Naive thymus-derived CD8-positive, alpha-beta T cell (primary cell): ENCODE measurements around the gene GNAQ. TPM values are rescaled to one million over a fixed set of nuclear protein-coding genes. Genes with fewer than 3 reads are reported as not detected.

Source experiments
- ATAC-seq, 2 donors: fragments of 150-1000 bp; cut with Tn5 transposase in 1 of 2; sonication (Bioruptor Pico), chemical (Tn5 transposase) in 1 of 2; 1 replicate in 1 of 2; 2 replicates in 1 of 2; pipeline ENCODE4 v1.10.0; 2021; ENCODE audit warnings: mild to moderate bottlenecking in 2 of 2, moderate library complexity in 2 of 2
- POLR2A ChIA-PET: fragments of 350-600 bp; sonication (Branson Sonifier 250); formaldehyde crosslinking; loops from one replicate; lab custom pipeline; 2021; ENCODE audit warnings: antibody characterized with exemption; lab: Charles Lee
- DNase-seq, 10 donors: peaks; one replicate each; pipeline versions ENCODE4 v3.0.0 to v3.0.0-alpha.2; 2020 to 2022
- H3K27ac Mint-ChIP-seq, 10 donors: one replicate each; pipeline ENCODE4 v1.8.0; 2020 to 2022; ENCODE audit warnings: mild to moderate bottlenecking in 10 of 10, mixed read lengths in 10 of 10, moderate library complexity in 4 of 10, inconsistent platforms in 1 of 10
- H3K27me3 Mint-ChIP-seq, 5 donors: one replicate each; pipeline ENCODE4 v1.8.0; 2021 to 2022; ENCODE audit warnings: mixed read lengths in 5 of 5
- H3K36me3 Mint-ChIP-seq, 3 donors: one replicate each; pipeline ENCODE4 v1.8.0; 2020 to 2022; ENCODE audit warnings: mixed read lengths in 3 of 3, mild to moderate bottlenecking in 2 of 3, inconsistent platforms in 1 of 3
- H3K4me1 Mint-ChIP-seq, 4 donors: one replicate each; pipeline ENCODE4 v1.8.0; 2021 to 2022; ENCODE audit warnings: mixed read lengths in 4 of 4
- H3K4me3 Mint-ChIP-seq, 10 donors: one replicate each; pipeline ENCODE4 v1.8.0; 2020 to 2022; ENCODE audit warnings: mild to moderate bottlenecking in 10 of 10, mixed read lengths in 10 of 10, moderate library complexity in 6 of 10, inconsistent platforms in 1 of 10
- H3K9me3 Mint-ChIP-seq, 9 donors: one replicate each; pipeline ENCODE4 v1.8.0; 2020 to 2022; ENCODE audit warnings: mixed read lengths in 9 of 9, mild to moderate bottlenecking in 3 of 9, inconsistent platforms in 1 of 9, moderate library complexity in 1 of 9
- polyA plus RNA-seq, 3 donors: library from polyadenylated mRNA; unstranded; fragments of 300-500 nt; fragmentation: Illumina TruSeq; gene quantifications; one replicate each; pipeline ENCODE4 v1.2.3, GENCODE V29; 2021
- total RNA-seq, 8 experiments: library from RNA in 2 of 8; stranded (reverse) in 2 of 8; gene quantifications; one replicate each; pipeline ENCODE4 v1.2.3 and lab custom pipeline; 2021 to 2026

The GNAQ gene
- total and polyA plus RNA-seq, 5 experiments from 2014 or later, result 6.9 to 40.0 (median 15.6) TPM

DNA sequence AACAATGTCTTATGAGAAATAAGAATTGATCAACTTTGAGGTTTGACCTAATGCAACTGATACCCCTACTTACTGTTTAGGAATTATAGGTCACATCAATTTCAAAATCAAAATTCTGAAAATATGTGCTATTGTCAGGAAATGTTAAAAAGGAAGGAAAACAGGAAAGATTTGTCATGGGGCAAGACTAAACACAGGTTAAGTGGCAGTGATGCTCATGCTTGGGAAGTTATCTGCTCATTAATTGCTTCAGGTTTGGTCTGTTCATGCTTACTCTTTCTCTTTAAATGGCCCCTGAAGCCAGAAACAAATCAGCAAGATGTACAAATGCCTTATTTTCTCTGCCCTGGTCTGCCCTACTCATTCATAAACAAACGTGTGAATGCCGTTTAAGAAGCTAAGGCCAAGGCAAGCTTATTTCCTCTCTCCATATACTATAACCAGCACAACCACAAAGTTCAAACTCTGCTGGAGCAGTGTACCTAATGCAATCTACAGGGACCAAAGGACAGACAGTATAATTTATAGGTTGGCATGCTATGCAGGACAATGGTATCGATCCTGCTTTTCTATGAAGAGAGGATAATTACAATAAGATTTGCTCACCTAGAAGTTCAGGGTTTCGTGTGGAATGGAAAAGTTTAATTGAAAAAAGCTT lies 177.2 kb downstream of the GNAQ start:
- H3K36me3 Mint-ChIP-seq, result peaks cover 8 to 13% (median 9%) of the 10 kb centered on the region in 3 donors
- no peak overlapping the region for H3K4me3 Mint-ChIP-seq
- H3K27ac Mint-ChIP-seq, result no peak overlapping the region
- ATAC-seq (no peak), DNase-seq (no peak)
- peaks cover 0 to 13% (median 0%) of the 10 kb centered on the region in 9 donors for H3K9me3 Mint-ChIP-seq
- no peaks in the 10 kb centered on the region for H3K27me3 Mint-ChIP-seq
- peaks cover 24 to 46% (median 34%) of the 10 kb centered on the region in 4 donors for H3K4me1 Mint-ChIP-seq
- POLR2A ChIA-PET, result interaction anchor here (1.5 kb wide), 1 partner anchor 25 kb away, joined by 3 read pairs; no protein-coding TSS in a partner anchor

- DNase-seq, result no peak
- no peak overlapping the region for H3K4me3 Mint-ChIP-seq
- POLR2A ChIA-PET, result no interaction called here
- H3K9me3 Mint-ChIP-seq, result peaks cover 0 to 7% (median 0%) of the 10 kb centered on the region in 9 donors
- no peak for ATAC-seq
- no peaks in the 10 kb centered on the region for H3K27me3 Mint-ChIP-seq
- H3K27ac Mint-ChIP-seq, result no peak overlapping the region
- H3K36me3 Mint-ChIP-seq, result peaks cover 6 to 8% (median 7%) of the 10 kb centered on the region in 3 donors
- peaks cover 24 to 42% (median 36%) of the 10 kb centered on the region in 4 donors for H3K4me1 Mint-ChIP-seq
These were observed 177.9 kb downstream of the GNAQ start for GRCh38 chr9:77853716-77854115.

DNA sequence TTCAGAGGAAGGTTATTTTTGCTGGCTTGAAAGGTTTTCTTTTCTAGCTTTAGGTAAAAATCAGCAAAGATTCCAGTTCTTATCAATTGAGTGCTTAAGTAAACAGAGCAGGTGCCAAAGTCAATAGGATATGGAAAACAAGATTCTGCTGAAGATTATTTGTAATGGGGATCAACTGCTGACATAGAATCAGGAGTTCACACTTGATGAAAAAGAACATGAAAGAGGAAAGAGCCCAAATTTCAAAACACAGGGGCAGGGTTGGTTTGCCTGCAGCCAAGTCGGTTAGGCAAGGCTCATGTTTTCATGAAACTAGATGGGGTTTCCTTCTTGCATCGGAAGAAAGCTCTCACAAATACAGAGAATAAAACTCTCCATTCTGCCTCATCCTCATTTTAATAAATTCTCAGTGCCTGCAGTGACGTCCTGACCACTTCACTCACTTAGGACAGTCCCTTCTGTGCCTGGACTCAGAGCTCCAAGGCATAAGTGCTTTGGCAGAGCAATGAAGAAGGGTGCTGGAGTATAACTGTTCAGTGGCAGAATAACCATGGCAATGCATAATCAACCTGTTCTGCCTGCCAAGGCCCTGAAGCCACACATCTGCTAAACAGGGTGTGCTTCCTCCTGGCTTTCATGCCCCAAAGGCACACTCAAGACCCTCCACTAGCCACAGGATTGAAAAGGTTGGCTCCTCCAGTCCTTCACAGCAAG lies 179.6 kb downstream of the GNAQ start:
- POLR2A ChIA-PET, result no interaction called here
- H3K4me1 Mint-ChIP-seq, result peaks cover 23 to 58% (median 32%) of the 10 kb centered on the region in 4 donors

GRCh38 chr9:77848897-77849296 lies 182.7 kb downstream of the GNAQ start:
- POLR2A ChIA-PET, result no interaction called here
- peaks cover 15 to 44% (median 29%) of the 10 kb centered on the region in 4 donors for H3K4me1 Mint-ChIP-seq
- DNase-seq (no peak), ATAC-seq (no peak)
- no peaks in the 10 kb centered on the region for H3K27me3 Mint-ChIP-seq
- H3K36me3 Mint-ChIP-seq, result peaks cover 0 to 2% (median 0%) of the 10 kb centered on the region in 3 donors
- H3K9me3 Mint-ChIP-seq, result no peaks in the 10 kb centered on the region
- peak overlapping the region in 5 of 10 donors; percentile 6 to 74 (median 50) for H3K27ac Mint-ChIP-seq
- no peak overlapping the region for H3K4me3 Mint-ChIP-seq

More for the DNA sequence above, 179.6 kb downstream of the GNAQ start:
- ATAC-seq (no peak), DNase-seq (no peak)
- peaks cover 0 to 2% (median 0%) of the 10 kb centered on the region in 3 donors for H3K36me3 Mint-ChIP-seq
- no peak overlapping the region for H3K4me3 Mint-ChIP-seq
- H3K27ac Mint-ChIP-seq, result no peak overlapping the region
- H3K9me3 Mint-ChIP-seq, result no peaks in the 10 kb centered on the region
- no peaks in the 10 kb centered on the region for H3K27me3 Mint-ChIP-seq

DNA sequence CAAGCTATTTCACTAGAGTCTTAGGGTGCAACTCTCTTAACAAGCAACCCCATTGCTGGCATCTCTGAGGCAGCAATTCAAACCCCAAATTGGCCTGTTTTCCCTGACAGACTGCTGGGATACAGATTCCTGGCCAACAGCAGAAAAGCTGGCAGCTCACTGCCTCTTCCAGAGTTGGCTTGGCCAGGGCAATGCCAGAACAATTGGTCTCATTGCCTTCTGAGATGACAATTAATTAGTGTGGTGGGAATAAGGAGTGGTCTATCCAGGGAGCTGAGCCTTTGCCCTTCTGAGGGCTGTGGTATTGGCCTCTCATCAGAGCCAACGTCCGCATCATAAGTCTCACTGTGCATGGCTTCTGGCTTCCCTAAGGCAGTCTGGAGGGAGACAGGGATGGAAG lies 183.2 kb downstream of the GNAQ start:
- DNase-seq, result no peak
- peaks cover 0 to 2% (median 0%) of the 10 kb centered on the region in 3 donors for H3K36me3 Mint-ChIP-seq
- H3K4me1 Mint-ChIP-seq, result peaks cover 16 to 40% (median 27%) of the 10 kb centered on the region in 4 donors
- H3K4me3 Mint-ChIP-seq, result no peak overlapping the region
- POLR2A ChIA-PET, result interaction anchor here (0.7 kb wide), 1 partner anchor 10 kb away, joined by 3 read pairs; no protein-coding TSS in a partner anchor
- H3K27ac Mint-ChIP-seq, result peak overlapping the region in 4 of 10 donors; percentile 40 to 74 (median 57)
- H3K9me3 Mint-ChIP-seq, result no peaks in the 10 kb centered on the region
- ATAC-seq, result no peak
- H3K27me3 Mint-ChIP-seq, result no peaks in the 10 kb centered on the region

GRCh38 chr9:77847626-77848025 lies 184.0 kb downstream of the GNAQ start:
- Mint-ChIP-seq H3K36me3 (peaks cover 0 to 2% (median 0%) of the 10 kb centered on the region in 3 donors), H3K9me3 (no peaks in the 10 kb centered on the region), H3K4me1 (peaks cover 22 to 35% (median 27%) of the 10 kb centered on the region in 4 donors), H3K27ac (peak overlapping the region in 8 of 10 donors; percentile 2 to 33 (median 14)), H3K27me3 (no peaks in the 10 kb centered on the region), H3K4me3 (no peak overlapping the region)
- ATAC-seq (no peak), DNase-seq (no peak)
- POLR2A ChIA-PET, result interaction anchor here (0.7 kb wide), 1 partner anchor 9 kb away, joined by 3 read pairs; no protein-coding TSS in a partner anchor

DNA sequence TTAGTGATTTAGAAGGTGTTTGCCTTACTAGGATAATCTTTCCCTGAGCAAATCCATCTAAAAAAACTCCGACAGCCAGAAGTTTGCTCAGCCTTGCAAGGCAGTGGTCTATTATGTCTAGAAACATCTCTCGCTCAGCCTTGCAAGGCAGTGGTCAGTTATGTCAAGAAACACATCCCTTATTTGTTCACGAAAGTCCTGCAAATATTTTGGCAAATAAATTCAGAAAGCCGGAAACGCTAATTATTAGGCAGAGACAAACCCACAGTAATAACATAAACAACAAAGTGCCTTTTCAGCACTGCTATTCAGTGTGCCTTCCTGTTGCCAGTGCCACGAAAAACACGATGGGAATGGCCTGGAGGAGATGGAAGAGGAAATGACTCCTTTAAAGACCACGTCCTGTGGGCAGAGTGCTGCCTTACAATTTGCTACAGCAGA lies 184.5 kb downstream of the GNAQ start:
- DNase-seq, result no peak
- no peak for ATAC-seq
- Mint-ChIP-seq H3K36me3 (peaks cover 0 to 2% (median 0%) of the 10 kb centered on the region in 3 donors), H3K4me1 (peaks cover 22 to 34% (median 27%) of the 10 kb centered on the region in 4 donors), H3K27me3 (no peaks in the 10 kb centered on the region), H3K27ac (peak overlapping the region in 4 of 10 donors; percentile 15 to 84 (median 52)), H3K4me3 (no peak overlapping the region), H3K9me3 (no peaks in the 10 kb centered on the region)
- POLR2A ChIA-PET, result no interaction called here

DNA sequence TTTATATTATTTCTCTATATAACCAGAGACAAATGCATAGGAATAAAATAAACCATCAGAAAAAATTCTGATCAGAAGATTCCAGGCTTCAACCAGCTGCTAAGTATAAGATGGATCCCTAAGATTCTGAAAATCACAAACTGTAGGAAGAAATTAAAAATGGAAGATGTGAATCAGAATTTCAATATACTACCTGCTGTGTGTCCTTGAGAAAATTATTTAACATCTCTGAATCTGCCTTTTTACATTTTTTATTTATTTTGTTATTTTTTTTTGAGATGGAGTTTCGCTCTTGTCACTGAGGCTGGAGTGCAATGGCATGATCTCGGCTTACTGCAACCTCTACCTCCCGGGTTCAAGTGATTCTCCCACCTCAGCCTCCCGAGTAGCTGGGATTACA lies 187.2 kb downstream of the GNAQ start:
- POLR2A ChIA-PET, result no interaction called here
- Mint-ChIP-seq H3K4me3 (no peak overlapping the region), H3K9me3 (no peaks in the 10 kb centered on the region), H3K27me3 (no peaks in the 10 kb centered on the region), H3K4me1 (peaks cover 20 to 37% (median 29%) of the 10 kb centered on the region in 4 donors), H3K27ac (no peak overlapping the region), H3K36me3 (peaks cover 0 to 2% (median 0%) of the 10 kb centered on the region in 3 donors)
- no peak for DNase-seq
- ATAC-seq, result no peak

DNA sequence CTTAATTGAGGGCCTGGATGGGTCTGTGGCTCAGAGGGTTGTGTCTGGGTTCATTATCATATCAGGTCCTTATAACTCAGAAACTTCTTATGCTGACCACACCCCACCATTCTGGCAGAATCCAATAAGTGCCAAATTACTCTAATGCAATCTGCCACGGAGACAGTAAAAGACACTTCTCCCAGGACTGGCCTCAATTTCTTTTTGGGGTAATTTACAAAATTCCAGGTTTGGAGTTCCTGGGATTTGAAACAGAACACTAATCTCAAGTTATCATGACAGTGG lies 187.8 kb downstream of the GNAQ start:
- H3K27ac Mint-ChIP-seq, result peak overlapping the region in 2 of 10 donors; percentile 15 to 41
- DNase-seq (no peak), ATAC-seq (no peak)
- peaks cover 19 to 34% (median 28%) of the 10 kb centered on the region in 4 donors for H3K4me1 Mint-ChIP-seq
- no peaks in the 10 kb centered on the region for H3K9me3 Mint-ChIP-seq
- POLR2A ChIA-PET, result interaction anchor here (0.6 kb wide), 1 partner anchor 393 kb away, joined by 3 read pairs; no protein-coding TSS in a partner anchor
- no peak overlapping the region for H3K4me3 Mint-ChIP-seq
- H3K36me3 Mint-ChIP-seq, result peaks cover 0 to under 1% (median 0%) of the 10 kb centered on the region in 3 donors
- no peaks in the 10 kb centered on the region for H3K27me3 Mint-ChIP-seq

- Mint-ChIP-seq H3K27me3 (no peaks in the 10 kb centered on the region), H3K9me3 (no peaks in the 10 kb centered on the region), H3K4me3 (no peak overlapping the region), H3K27ac (peak overlapping the region in 5 of 10 donors; percentile 15 to 74 (median 41)), H3K4me1 (peaks cover 15 to 28% (median 25%) of the 10 kb centered on the region in 4 donors), H3K36me3 (no peaks in the 10 kb centered on the region)
- DNase-seq (no peak), ATAC-seq (no peak)
- POLR2A ChIA-PET, result interaction anchor here (0.6 kb wide), 1 partner anchor 394 kb away, joined by 3 read pairs; no protein-coding TSS in a partner anchor
These were observed 188.3 kb downstream of the GNAQ start for GRCh38 chr9:77843076-77843870.

GRCh38 chr9:77841739-77842386 lies 189.7 kb downstream of the GNAQ start:
- DNase-seq (peak in 2 of 10 donors; percentile 24 to 33), ATAC-seq (peak in 1 of 2 donors; percentile 30)
- Mint-ChIP-seq H3K27ac (peak overlapping the region in 3 of 10 donors; percentile 15 to 40 (median 22)), H3K36me3 (no peaks in the 10 kb centered on the region), H3K4me3 (no peak overlapping the region), H3K4me1 (peaks cover 9 to 28% (median 12%) of the 10 kb centered on the region in 4 donors), H3K27me3 (no peaks in the 10 kb centered on the region), H3K9me3 (no peaks in the 10 kb centered on the region)
- POLR2A ChIA-PET, result interaction anchor here (1.3 kb wide), 1 partner anchor 189 kb away, joined by 6 read pairs; the partner anchor contains the start of gene GNAQ
